Suprapubic skin (tissue), 3 donors: ENCODE measurements around the gene FMN1.

Experiments
- POLR2A ChIP-seq, 2 donors: fragments of 450-650 bp; IDR thresholded peaks; one replicate each; pipeline ENCODE4 v1.6.1; 2017; ENCODE audit warnings: antibody characterized with exemption in 2 of 2, mild to moderate bottlenecking in 2 of 2, moderate library complexity in 2 of 2
- TF ChIP-seq, protein P1 (sequence below), 2 donors: fragments of 200-600 bp in 1 of 2; fragments of 450-650 bp in 1 of 2; sonication (generic) in 1 of 2; IDR thresholded peaks; one replicate each; pipeline ENCODE4 v1.5.1; 2016 to 2019; ENCODE audit warnings: antibody characterized with exemption in 2 of 2, mild to moderate bottlenecking in 1 of 2, moderate library complexity in 1 of 2

DNA sequence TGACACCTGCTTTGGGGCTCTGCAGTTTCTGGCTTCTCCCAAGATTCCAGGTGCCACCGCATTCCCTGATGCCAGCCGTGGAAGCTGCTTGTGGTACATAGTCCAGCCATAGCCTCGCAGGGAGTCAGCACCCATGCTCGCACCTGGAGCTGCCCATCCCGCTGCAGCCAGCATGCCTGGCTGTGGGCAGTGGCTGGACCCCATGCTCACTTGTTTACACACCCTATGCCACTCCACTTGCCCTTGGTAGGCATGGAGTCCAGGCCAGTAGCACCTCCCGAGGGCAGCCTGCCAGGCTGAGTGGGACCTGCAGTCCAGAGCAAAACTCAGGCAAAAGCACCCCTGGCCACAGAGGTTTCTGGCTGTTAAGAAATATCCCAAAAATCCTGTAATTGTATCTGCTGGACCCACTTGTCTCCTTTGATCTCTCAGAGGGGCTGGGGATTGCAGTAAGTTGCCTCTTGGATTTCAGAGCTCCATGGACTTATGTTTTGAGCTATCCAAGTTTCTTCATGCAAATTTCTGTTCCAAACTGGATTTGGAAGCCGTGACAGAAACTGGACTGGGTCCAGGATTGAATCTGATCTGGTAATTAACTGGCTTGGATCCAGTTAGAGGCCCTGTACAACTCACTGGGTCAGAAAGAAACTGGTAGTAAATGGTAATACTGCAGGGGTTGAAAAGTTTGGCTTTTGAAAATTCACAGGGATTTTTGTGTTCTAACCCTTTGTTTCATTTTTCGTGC is 149.3 kb downstream of the FMN1 start:
- TF ChIP-seq, protein P1, sequence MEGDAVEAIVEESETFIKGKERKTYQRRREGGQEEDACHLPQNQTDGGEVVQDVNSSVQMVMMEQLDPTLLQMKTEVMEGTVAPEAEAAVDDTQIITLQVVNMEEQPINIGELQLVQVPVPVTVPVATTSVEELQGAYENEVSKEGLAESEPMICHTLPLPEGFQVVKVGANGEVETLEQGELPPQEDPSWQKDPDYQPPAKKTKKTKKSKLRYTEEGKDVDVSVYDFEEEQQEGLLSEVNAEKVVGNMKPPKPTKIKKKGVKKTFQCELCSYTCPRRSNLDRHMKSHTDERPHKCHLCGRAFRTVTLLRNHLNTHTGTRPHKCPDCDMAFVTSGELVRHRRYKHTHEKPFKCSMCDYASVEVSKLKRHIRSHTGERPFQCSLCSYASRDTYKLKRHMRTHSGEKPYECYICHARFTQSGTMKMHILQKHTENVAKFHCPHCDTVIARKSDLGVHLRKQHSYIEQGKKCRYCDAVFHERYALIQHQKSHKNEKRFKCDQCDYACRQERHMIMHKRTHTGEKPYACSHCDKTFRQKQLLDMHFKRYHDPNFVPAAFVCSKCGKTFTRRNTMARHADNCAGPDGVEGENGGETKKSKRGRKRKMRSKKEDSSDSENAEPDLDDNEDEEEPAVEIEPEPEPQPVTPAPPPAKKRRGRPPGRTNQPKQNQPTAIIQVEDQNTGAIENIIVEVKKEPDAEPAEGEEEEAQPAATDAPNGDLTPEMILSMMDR (IDR thresholded peaks at IDR 0.05), result no peak
- TF ChIP-seq POLR2A (IDR thresholded peaks at IDR 0.05), result no peak
